ENCODE data around the gene TOMM20. TPM values are rescaled to one million over a fixed set of nuclear protein-coding genes. Genes with fewer than 3 reads are reported as not detected.
A peak's percentile ranks its signal among the peaks of the same experiment; 100 is the strongest.

TOMM20 gene
- total and polyA plus RNA-seq, 2 experiments from 2014 or later = 138 to 159 TPM

DNA sequence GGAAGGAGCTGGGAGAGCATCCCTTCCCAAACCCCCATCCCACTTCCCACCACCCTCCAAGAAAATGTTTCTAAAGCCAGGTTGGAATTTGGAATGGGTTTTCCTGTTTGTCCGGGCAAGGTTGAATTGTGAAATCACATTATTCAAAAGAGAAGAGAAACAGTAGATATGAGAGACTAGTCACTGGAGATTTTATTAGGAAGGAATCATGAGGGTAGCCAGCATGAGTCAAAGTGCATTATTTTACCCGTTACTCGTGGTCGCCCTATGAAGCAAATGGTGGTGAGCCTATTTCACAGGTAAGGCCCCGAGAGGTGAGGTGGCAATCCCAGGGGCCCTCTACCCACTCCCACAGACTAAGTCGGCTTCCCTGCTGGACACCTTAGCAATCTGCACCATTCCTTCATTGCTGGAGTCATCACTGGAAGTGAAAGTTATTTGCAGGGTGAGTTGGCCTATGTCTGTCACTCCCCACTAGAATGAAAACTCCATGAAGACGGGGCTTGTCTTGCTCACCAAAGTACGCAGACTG is 52.8 kb downstream of the TOMM20 start:
- DNase-seq (ENCODE audit: low spot score) (no peak), ATAC-seq (no peak)
- Mint-ChIP-seq H3K4me1 (peaks cover 7% of the 10 kb centered on the region; the same call in 1 of the 3 replicates), H3K27ac (no peak overlapping the region), H3K27me3 (ENCODE audit: insufficient read depth, low read depth, poor library complexity) (no peaks in the 10 kb centered on the region), H3K9me3 (no peaks in the 10 kb centered on the region), H3K4me3 (no peak overlapping the region), H3K36me3 (ENCODE audit: low read depth) (no peaks in the 10 kb centered on the region)
- Histone ChIP-seq H2AFZ (0 out of 2 replicates have a peak overlapping the region, but pooled peaks have one; percentile 78), H3K36me3 (ENCODE audit: insufficient read depth) (no peaks in the 10 kb centered on the region), H3K4me2 (no peak overlapping the region), H3F3A (replicated peaks; ENCODE audit: low read depth) (peaks cover 14% of the 10 kb centered on the region), H3K27ac (ENCODE audit: low read depth) (no peak overlapping the region), H3K79me2 (replicated peaks; ENCODE audit: insufficient read depth) (no peaks in the 10 kb centered on the region), H3K9me2 (ENCODE audit: insufficient read depth) (no peaks in the 10 kb centered on the region), H4K20me1 (replicated peaks; ENCODE audit: insufficient read depth) (no peaks in the 10 kb centered on the region), H3K27me3 (ENCODE audit: insufficient read depth) (no peaks in the 10 kb centered on the region), H3K4me3 (no peak overlapping the region), H3K4me1 (ENCODE audit: insufficient read depth) (no peaks in the 10 kb centered on the region)
- TF ChIP-seq ZNF331 (CRISPR knock-in tag; IDR thresholded peaks at IDR 0.05; ENCODE audit: low read depth) (no peak), POLR2AphosphoS5 (IDR thresholded peaks at IDR 0.05; ENCODE audit: low read depth) (no peak), JUNB (IDR thresholded peaks at IDR 0.05; ENCODE audit: unreplicated experiment) (no peak), ZNF114 (CRISPR knock-in tag; IDR thresholded peaks at IDR 0.05) (no peak), CREB1 (CRISPR knock-in tag; IDR thresholded peaks at IDR 0.05; ENCODE audit: low read depth) (no peak), NANOG (IDR thresholded peaks at IDR 0.05; ENCODE audit: borderline replicate concordance) (no peak), EZH2 (IDR thresholded peaks at IDR 0.05; ENCODE audit: low read depth, unreplicated experiment) (no peak), STAT1 (IDR thresholded peaks at IDR 0.05; ENCODE audit: unreplicated experiment) (no peak), EZH2phosphoT487 (IDR thresholded peaks at IDR 0.05; ENCODE audit: unreplicated experiment) (no peak)
- TF ChIP-seq, protein P1, sequence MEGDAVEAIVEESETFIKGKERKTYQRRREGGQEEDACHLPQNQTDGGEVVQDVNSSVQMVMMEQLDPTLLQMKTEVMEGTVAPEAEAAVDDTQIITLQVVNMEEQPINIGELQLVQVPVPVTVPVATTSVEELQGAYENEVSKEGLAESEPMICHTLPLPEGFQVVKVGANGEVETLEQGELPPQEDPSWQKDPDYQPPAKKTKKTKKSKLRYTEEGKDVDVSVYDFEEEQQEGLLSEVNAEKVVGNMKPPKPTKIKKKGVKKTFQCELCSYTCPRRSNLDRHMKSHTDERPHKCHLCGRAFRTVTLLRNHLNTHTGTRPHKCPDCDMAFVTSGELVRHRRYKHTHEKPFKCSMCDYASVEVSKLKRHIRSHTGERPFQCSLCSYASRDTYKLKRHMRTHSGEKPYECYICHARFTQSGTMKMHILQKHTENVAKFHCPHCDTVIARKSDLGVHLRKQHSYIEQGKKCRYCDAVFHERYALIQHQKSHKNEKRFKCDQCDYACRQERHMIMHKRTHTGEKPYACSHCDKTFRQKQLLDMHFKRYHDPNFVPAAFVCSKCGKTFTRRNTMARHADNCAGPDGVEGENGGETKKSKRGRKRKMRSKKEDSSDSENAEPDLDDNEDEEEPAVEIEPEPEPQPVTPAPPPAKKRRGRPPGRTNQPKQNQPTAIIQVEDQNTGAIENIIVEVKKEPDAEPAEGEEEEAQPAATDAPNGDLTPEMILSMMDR (conservative IDR thresholded peaks at IDR 0.05; ENCODE audit: low read depth in 2 of 2) = no peak
- TF ChIP-seq, protein P2, sequence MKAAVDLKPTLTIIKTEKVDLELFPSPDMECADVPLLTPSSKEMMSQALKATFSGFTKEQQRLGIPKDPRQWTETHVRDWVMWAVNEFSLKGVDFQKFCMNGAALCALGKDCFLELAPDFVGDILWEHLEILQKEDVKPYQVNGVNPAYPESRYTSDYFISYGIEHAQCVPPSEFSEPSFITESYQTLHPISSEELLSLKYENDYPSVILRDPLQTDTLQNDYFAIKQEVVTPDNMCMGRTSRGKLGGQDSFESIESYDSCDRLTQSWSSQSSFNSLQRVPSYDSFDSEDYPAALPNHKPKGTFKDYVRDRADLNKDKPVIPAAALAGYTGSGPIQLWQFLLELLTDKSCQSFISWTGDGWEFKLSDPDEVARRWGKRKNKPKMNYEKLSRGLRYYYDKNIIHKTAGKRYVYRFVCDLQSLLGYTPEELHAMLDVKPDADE (IDR thresholded peaks at IDR 0.05) = no peak
- TF ChIP-seq, protein P3, sequence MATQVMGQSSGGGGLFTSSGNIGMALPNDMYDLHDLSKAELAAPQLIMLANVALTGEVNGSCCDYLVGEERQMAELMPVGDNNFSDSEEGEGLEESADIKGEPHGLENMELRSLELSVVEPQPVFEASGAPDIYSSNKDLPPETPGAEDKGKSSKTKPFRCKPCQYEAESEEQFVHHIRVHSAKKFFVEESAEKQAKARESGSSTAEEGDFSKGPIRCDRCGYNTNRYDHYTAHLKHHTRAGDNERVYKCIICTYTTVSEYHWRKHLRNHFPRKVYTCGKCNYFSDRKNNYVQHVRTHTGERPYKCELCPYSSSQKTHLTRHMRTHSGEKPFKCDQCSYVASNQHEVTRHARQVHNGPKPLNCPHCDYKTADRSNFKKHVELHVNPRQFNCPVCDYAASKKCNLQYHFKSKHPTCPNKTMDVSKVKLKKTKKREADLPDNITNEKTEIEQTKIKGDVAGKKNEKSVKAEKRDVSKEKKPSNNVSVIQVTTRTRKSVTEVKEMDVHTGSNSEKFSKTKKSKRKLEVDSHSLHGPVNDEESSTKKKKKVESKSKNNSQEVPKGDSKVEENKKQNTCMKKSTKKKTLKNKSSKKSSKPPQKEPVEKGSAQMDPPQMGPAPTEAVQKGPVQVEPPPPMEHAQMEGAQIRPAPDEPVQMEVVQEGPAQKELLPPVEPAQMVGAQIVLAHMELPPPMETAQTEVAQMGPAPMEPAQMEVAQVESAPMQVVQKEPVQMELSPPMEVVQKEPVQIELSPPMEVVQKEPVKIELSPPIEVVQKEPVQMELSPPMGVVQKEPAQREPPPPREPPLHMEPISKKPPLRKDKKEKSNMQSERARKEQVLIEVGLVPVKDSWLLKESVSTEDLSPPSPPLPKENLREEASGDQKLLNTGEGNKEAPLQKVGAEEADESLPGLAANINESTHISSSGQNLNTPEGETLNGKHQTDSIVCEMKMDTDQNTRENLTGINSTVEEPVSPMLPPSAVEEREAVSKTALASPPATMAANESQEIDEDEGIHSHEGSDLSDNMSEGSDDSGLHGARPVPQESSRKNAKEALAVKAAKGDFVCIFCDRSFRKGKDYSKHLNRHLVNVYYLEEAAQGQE (IDR thresholded peaks at IDR 0.05; ENCODE audit: unreplicated experiment) = no peak
- TF ChIP-seq, protein P4, sequence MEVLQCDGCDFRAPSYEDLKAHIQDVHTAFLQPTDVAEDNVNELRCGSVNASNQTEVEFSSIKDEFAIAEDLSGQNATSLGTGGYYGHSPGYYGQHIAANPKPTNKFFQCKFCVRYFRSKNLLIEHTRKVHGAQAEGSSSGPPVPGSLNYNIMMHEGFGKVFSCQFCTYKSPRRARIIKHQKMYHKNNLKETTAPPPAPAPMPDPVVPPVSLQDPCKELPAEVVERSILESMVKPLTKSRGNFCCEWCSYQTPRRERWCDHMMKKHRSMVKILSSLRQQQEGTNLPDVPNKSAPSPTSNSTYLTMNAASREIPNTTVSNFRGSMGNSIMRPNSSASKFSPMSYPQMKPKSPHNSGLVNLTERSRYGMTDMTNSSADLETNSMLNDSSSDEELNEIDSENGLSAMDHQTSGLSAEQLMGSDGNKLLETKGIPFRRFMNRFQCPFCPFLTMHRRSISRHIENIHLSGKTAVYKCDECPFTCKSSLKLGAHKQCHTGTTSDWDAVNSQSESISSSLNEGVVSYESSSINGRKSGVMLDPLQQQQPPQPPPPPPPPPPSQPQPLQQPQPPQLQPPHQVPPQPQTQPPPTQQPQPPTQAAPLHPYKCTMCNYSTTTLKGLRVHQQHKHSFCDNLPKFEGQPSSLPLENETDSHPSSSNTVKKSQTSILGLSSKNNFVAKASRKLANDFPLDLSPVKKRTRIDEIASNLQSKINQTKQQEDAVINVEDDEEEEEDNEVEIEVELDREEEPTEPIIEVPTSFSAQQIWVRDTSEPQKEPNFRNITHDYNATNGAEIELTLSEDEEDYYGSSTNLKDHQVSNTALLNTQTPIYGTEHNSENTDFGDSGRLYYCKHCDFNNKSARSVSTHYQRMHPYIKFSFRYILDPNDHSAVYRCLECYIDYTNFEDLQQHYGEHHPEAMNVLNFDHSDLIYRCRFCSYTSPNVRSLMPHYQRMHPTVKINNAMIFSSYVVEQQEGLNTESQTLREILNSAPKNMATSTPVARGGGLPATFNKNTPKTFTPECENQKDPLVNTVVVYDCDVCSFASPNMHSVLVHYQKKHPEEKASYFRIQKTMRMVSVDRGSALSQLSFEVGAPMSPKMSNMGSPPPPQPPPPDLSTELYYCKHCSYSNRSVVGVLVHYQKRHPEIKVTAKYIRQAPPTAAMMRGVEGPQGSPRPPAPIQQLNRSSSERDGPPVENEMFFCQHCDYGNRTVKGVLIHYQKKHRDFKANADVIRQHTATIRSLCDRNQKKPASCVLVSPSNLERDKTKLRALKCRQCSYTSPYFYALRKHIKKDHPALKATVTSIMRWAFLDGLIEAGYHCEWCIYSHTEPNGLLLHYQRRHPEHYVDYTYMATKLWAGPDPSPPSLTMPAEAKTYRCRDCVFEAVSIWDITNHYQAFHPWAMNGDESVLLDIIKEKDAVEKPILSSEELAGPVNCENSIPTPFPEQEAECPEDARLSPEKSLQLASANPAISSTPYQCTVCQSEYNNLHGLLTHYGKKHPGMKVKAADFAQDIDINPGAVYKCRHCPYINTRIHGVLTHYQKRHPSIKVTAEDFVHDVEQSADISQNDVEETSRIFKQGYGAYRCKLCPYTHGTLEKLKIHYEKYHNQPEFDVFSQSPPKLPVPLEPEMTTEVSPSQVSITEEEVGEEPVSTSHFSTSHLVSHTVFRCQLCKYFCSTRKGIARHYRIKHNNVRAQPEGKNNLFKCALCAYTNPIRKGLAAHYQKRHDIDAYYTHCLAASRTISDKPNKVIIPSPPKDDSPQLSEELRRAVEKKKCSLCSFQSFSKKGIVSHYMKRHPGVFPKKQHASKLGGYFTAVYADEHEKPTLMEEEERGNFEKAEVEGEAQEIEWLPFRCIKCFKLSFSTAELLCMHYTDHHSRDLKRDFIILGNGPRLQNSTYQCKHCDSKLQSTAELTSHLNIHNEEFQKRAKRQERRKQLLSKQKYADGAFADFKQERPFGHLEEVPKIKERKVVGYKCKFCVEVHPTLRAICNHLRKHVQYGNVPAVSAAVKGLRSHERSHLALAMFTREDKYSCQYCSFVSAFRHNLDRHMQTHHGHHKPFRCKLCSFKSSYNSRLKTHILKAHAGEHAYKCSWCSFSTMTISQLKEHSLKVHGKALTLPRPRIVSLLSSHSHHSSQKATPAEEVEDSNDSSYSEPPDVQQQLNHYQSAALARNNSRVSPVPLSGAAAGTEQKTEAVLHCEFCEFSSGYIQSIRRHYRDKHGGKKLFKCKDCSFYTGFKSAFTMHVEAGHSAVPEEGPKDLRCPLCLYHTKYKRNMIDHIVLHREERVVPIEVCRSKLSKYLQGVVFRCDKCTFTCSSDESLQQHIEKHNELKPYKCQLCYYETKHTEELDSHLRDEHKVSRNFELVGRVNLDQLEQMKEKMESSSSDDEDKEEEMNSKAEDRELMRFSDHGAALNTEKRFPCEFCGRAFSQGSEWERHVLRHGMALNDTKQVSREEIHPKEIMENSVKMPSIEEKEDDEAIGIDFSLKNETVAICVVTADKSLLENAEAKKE (CRISPR knock-in tag; IDR thresholded peaks at IDR 0.05) = no peak
